Activated naive CD4-positive, alpha-beta T cell treated with anti-CD3 and anti-CD28 coated beads, Interleukin-2, amount 10 ng/mL, durations not matched to agents 7 days and 5 days (primary cell): ENCODE results near the gene TTLL12.

ENCODE experiments used
- CTCF ChIA-PET: fragments of 350-600 bp; sonication (Branson Sonifier 250); formaldehyde crosslinking; loops from one replicate; lab custom pipeline; 2021; ENCODE audit warnings: antibody characterized with exemption; lab: Charles Lee
- DNase-seq: peaks from one replicate; pipeline ENCODE4 v3.0.0-alpha.2; 2020
- H3K27ac Mint-ChIP-seq: one replicate; pipeline ENCODE4 v1.8.0; 2021; ENCODE audit warnings: mild to moderate bottlenecking, moderate library complexity, mixed read lengths
- H3K27me3 Mint-ChIP-seq: one replicate; pipeline ENCODE4 v1.8.0; 2021; ENCODE audit warnings: mild to moderate bottlenecking, mixed read lengths
- H3K36me3 Mint-ChIP-seq: one replicate; pipeline ENCODE4 v1.8.0; 2021; ENCODE audit warnings: mixed read lengths
- H3K4me1 Mint-ChIP-seq: one replicate; pipeline ENCODE4 v1.8.0; 2021; ENCODE audit warnings: mixed read lengths
- H3K4me3 Mint-ChIP-seq: one replicate; pipeline ENCODE4 v1.8.0; 2021; ENCODE audit warnings: mild to moderate bottlenecking, moderate library complexity, mixed read lengths
- H3K9me3 Mint-ChIP-seq: one replicate; pipeline ENCODE4 v1.8.0; 2021; ENCODE audit warnings: mixed read lengths

The TTLL12 gene

GRCh38 chr22:43167001-43167589 is 19.8 kb downstream of the TTLL12 start:
- CTCF ChIA-PET = no interaction called here
- peaks cover 11% of the 10 kb centered on the region for H3K36me3 Mint-ChIP-seq
- no peaks in the 10 kb centered on the region for H3K27me3 Mint-ChIP-seq
- no peaks in the 10 kb centered on the region for H3K9me3 Mint-ChIP-seq
- no peak overlapping the region for H3K27ac Mint-ChIP-seq
- peaks cover 7% of the 10 kb centered on the region for H3K4me1 Mint-ChIP-seq
- H3K4me3 Mint-ChIP-seq = no peak overlapping the region
- DNase-seq = no peak

- H3K36me3 Mint-ChIP-seq = peaks cover 11% of the 10 kb centered on the region
- no peak overlapping the region for H3K4me3 Mint-ChIP-seq
- no peaks in the 10 kb centered on the region for H3K27me3 Mint-ChIP-seq
- no peak for DNase-seq
- CTCF ChIA-PET = no interaction called here
- peaks cover 7% of the 10 kb centered on the region for H3K4me1 Mint-ChIP-seq
- no peak overlapping the region for H3K27ac Mint-ChIP-seq
- H3K9me3 Mint-ChIP-seq = no peaks in the 10 kb centered on the region
Measured at GRCh38 chr22:43166132-43166930, 20.6 kb downstream of the TTLL12 start.

- Mint-ChIP-seq H3K36me3 (peaks cover 10% of the 10 kb centered on the region), H3K27ac (no peak overlapping the region)
- CTCF ChIA-PET = no interaction called here
Measured at GRCh38 chr22:43164636-43165035, 22.3 kb downstream of the TTLL12 start.

GRCh38 chr22:43163241-43163795 is 23.6 kb downstream of the TTLL12 start:
- DNase-seq = no peak
- Mint-ChIP-seq H3K4me1 (no peaks in the 10 kb centered on the region), H3K27ac (no peak overlapping the region), H3K9me3 (no peaks in the 10 kb centered on the region), H3K27me3 (no peaks in the 10 kb centered on the region), H3K36me3 (peaks cover 10% of the 10 kb centered on the region), H3K4me3 (no peak overlapping the region)
- CTCF ChIA-PET = no interaction called here

More at GRCh38 chr22:43164636-43165035, 22.3 kb downstream of the TTLL12 start:
- no peaks in the 10 kb centered on the region for H3K4me1 Mint-ChIP-seq
- DNase-seq = no peak
- no peaks in the 10 kb centered on the region for H3K27me3 Mint-ChIP-seq
- no peak overlapping the region for H3K4me3 Mint-ChIP-seq
- H3K9me3 Mint-ChIP-seq = no peaks in the 10 kb centered on the region

GRCh38 chr22:43162412-43163150 is 24.4 kb downstream of the TTLL12 start:
- CTCF ChIA-PET = no interaction called here
- no peaks in the 10 kb centered on the region for H3K4me1 Mint-ChIP-seq

GRCh38 chr22:43160497-43161126 is 26.3 kb downstream of the TTLL12 start:
- no peak overlapping the region for H3K4me3 Mint-ChIP-seq
- CTCF ChIA-PET = no interaction called here
- peaks cover 12% of the 10 kb centered on the region for H3K36me3 Mint-ChIP-seq
- H3K9me3 Mint-ChIP-seq = no peaks in the 10 kb centered on the region
- H3K4me1 Mint-ChIP-seq = no peaks in the 10 kb centered on the region
- H3K27me3 Mint-ChIP-seq = no peaks in the 10 kb centered on the region
- no peak for DNase-seq
- H3K27ac Mint-ChIP-seq = no peak overlapping the region

More at GRCh38 chr22:43162412-43163150, 24.4 kb downstream of the TTLL12 start:
- H3K27me3 Mint-ChIP-seq = no peaks in the 10 kb centered on the region
- H3K9me3 Mint-ChIP-seq = no peaks in the 10 kb centered on the region
- DNase-seq = no peak
- no peak overlapping the region for H3K4me3 Mint-ChIP-seq
- no peak overlapping the region for H3K27ac Mint-ChIP-seq
- H3K36me3 Mint-ChIP-seq = peaks cover 10% of the 10 kb centered on the region

GRCh38 chr22:43159484-43160178 is 27.3 kb downstream of the TTLL12 start:
- no peak for DNase-seq
- Mint-ChIP-seq H3K4me1 (no peaks in the 10 kb centered on the region), H3K36me3 (peaks cover 12% of the 10 kb centered on the region), H3K4me3 (no peak overlapping the region), H3K9me3 (no peaks in the 10 kb centered on the region), H3K27me3 (no peaks in the 10 kb centered on the region), H3K27ac (no peak overlapping the region)
- CTCF ChIA-PET = interaction anchor here (0.7 to 1.0 kb wide), 2 partner anchors 9 to 126 kb away, joined by 3 read pairs; no protein-coding TSS in a partner anchor

- Mint-ChIP-seq H3K4me3 (no peak overlapping the region), H3K27me3 (no peaks in the 10 kb centered on the region), H3K9me3 (no peaks in the 10 kb centered on the region), H3K36me3 (peaks cover 8% of the 10 kb centered on the region), H3K27ac (no peak overlapping the region), H3K4me1 (peaks cover 1% of the 10 kb centered on the region)
- CTCF ChIA-PET = interaction anchor here (0.7 to 1.0 kb wide), 2 partner anchors 8 to 125 kb away, joined by 3 read pairs; no protein-coding TSS in a partner anchor
- DNase-seq = no peak
Measured at GRCh38 chr22:43158778-43159483, 28.0 kb downstream of the TTLL12 start.

- peaks cover 4% of the 10 kb centered on the region for H3K4me1 Mint-ChIP-seq
- CTCF ChIA-PET = no interaction called here
- no peak overlapping the region for H3K27ac Mint-ChIP-seq
- no peak overlapping the region for H3K4me3 Mint-ChIP-seq
- no peak for DNase-seq
- no peaks in the 10 kb centered on the region for H3K27me3 Mint-ChIP-seq
- H3K9me3 Mint-ChIP-seq = no peaks in the 10 kb centered on the region
- H3K36me3 Mint-ChIP-seq = peaks cover 7% of the 10 kb centered on the region
Measured at GRCh38 chr22:43157874-43158546, 28.9 kb downstream of the TTLL12 start.

GRCh38 chr22:43156413-43156812 is 30.5 kb downstream of the TTLL12 start:
- CTCF ChIA-PET = no interaction called here
- Mint-ChIP-seq H3K27me3 (no peaks in the 10 kb centered on the region), H3K36me3 (peaks cover 5% of the 10 kb centered on the region), H3K27ac (no peak overlapping the region), H3K9me3 (no peaks in the 10 kb centered on the region), H3K4me1 (peaks cover 14% of the 10 kb centered on the region), H3K4me3 (no peak overlapping the region)
- DNase-seq = no peak

GRCh38 chr22:43155789-43156188 is 31.1 kb downstream of the TTLL12 start:
- no peak overlapping the region for H3K4me3 Mint-ChIP-seq
- CTCF ChIA-PET = no interaction called here
- peaks cover 5% of the 10 kb centered on the region for H3K36me3 Mint-ChIP-seq
- DNase-seq = no peak
- no peaks in the 10 kb centered on the region for H3K27me3 Mint-ChIP-seq
- peaks cover 18% of the 10 kb centered on the region for H3K4me1 Mint-ChIP-seq
- H3K9me3 Mint-ChIP-seq = no peaks in the 10 kb centered on the region
- no peak overlapping the region for H3K27ac Mint-ChIP-seq

GRCh38 chr22:43154887-43155536 is 31.9 kb downstream of the TTLL12 start:
- Mint-ChIP-seq H3K4me3 (no peak overlapping the region), H3K27ac (no peak overlapping the region), H3K36me3 (peaks cover 2% of the 10 kb centered on the region), H3K4me1 (peaks cover 24% of the 10 kb centered on the region), H3K27me3 (no peaks in the 10 kb centered on the region), H3K9me3 (no peaks in the 10 kb centered on the region)
- CTCF ChIA-PET = no interaction called here
- no peak for DNase-seq
